NB4 (cell line): ENCODE measurements around the gene NPLOC4.

Experiments
- DNase-seq: peaks from one replicate; pipeline ENCODE4 v3.0.0; 2010; ENCODE audit warnings: low read depth
- H3K4me3 ChIP-seq: one replicate; pipeline ENCODE4 v1.5.1; 2011; ENCODE audit warnings: mild to moderate bottlenecking, low read depth, low read length, moderate library complexity
- CTCF ChIP-seq: IDR thresholded peaks from one replicate; pipeline ENCODE4 v1.5.1; 2012; ENCODE audit warnings: low read depth, low read length
- MAX ChIP-seq: IDR thresholded peaks from 2 replicates; pipeline ENCODE4 v1.6.1; 2011; ENCODE audit warnings: low read depth, low read length
- MYC ChIP-seq: IDR thresholded peaks from 2 replicates; pipeline ENCODE4 v1.6.1; 2011; ENCODE audit warnings: low read depth, low read length
- POLR2A ChIP-seq: IDR thresholded peaks from 2 replicates; pipeline ENCODE4 v1.6.1; 2011; ENCODE audit warnings: mild to moderate bottlenecking; ENCODE audit not compliant: insufficient read length; ENCODE audit errors: extremely low read depth

Gene NPLOC4

GRCh38 chr17:81567191-81567590, 69.7 kb downstream of the NPLOC4 start:
- no peak overlapping the region for H3K4me3 ChIP-seq
- no peak for DNase-seq
- TF ChIP-seq CTCF (no peak), MAX (no peak), POLR2A (no peak), MYC (no peak)

GRCh38 chr17:81566461-81567126, 70.3 kb downstream of the NPLOC4 start:
- DNase-seq, result peak; percentile 92
- TF ChIP-seq MAX, result 0 out of 2 replicates have a peak, but pooled peaks have one; percentile 37
- TF ChIP-seq POLR2A, result no peak
- TF ChIP-seq MYC, result no peak
- H3K4me3 ChIP-seq, result no peak overlapping the region

GRCh38 chr17:81565231-81565630, 71.7 kb downstream of the NPLOC4 start:
- TF ChIP-seq MAX (no peak), CTCF (no peak), POLR2A (no peak), MYC (no peak)
- H3K4me3 ChIP-seq, result no peak overlapping the region
- DNase-seq, result no peak

- peak; percentile 23 for DNase-seq
- no peak overlapping the region for H3K4me3 ChIP-seq
- no peak for TF ChIP-seq MYC
- TF ChIP-seq POLR2A, result no peak
- no peak for TF ChIP-seq MAX
- no peak for TF ChIP-seq CTCF
These were observed 72.1 kb downstream of the NPLOC4 start for GRCh38 chr17:81564778-81565177.

GRCh38 chr17:81563861-81564586, 72.9 kb downstream of the NPLOC4 start:
- no peak overlapping the region for H3K4me3 ChIP-seq
- TF ChIP-seq MYC (no peak), CTCF (no peak), POLR2A (no peak), MAX (no peak)
- DNase-seq, result peak; percentile 92

- DNase-seq, result peak; percentile 41
- TF ChIP-seq MYC (no peak), MAX (no peak), POLR2A (no peak), CTCF (no peak)
- no peak overlapping the region for H3K4me3 ChIP-seq
These were observed 75.4 kb downstream of the NPLOC4 start for GRCh38 chr17:81561494-81561885.
